MM.1S (cell line): ENCODE measurements around the gene EXOC3.

ENCODE experiments used
- DNase-seq: peaks from one replicate; pipeline ENCODE4 v3.0.0-alpha.2; 2015
- H2AFZ ChIP-seq: fragments of 300-600 bp; sonication (generic); 2 replicates; pipeline ENCODE4 v1.6.0; 2016; ENCODE audit warnings: antibody characterized with exemption, low read length
- H3F3A ChIP-seq: fragments of 300-600 bp; sonication (generic); 2 replicates; pipeline ENCODE4 v1.6.1; 2016; ENCODE audit warnings: mild to moderate bottlenecking, antibody characterized with exemption, low read length, moderate library complexity, mixed read lengths; ENCODE audit not compliant: insufficient read depth
- H3K27ac ChIP-seq: fragments of 300-600 bp; sonication (generic); 2 replicates; pipeline ENCODE4 v1.5.1; 2016; ENCODE audit warnings: mild to moderate bottlenecking, low read length
- H3K27me3 ChIP-seq: fragments of 300-600 bp; sonication (generic); replicated peaks from 2 replicates; pipeline ENCODE4 v1.6.0; 2016; ENCODE audit warnings: low read length; ENCODE audit not compliant: insufficient read depth
- H3K36me3 ChIP-seq: fragments of 300-600 bp; sonication (generic); replicated peaks from 2 replicates; pipeline ENCODE4 v1.6.1; 2016; ENCODE audit warnings: mild to moderate bottlenecking, low read length, mixed read lengths; ENCODE audit not compliant: insufficient read depth
- H3K4me1 ChIP-seq: fragments of 300-600 bp; sonication (generic); 2 replicates; pipeline ENCODE4 v1.6.1; 2016; ENCODE audit warnings: low read length, mixed read lengths
- H3K4me2 ChIP-seq: fragments of 300-600 bp; sonication (generic); 2 replicates; pipeline ENCODE4 v1.6.0; 2016; ENCODE audit warnings: low read depth, low read length
- H3K4me3 ChIP-seq: fragments of 300-600 bp; sonication (generic); 2 replicates; pipeline ENCODE4 v1.5.1; 2016; ENCODE audit warnings: low read length, mixed read lengths
- H3K79me2 ChIP-seq: fragments of 300-600 bp; sonication (generic); 2 replicates; pipeline ENCODE4 v1.6.1; 2016; ENCODE audit warnings: mixed run types, low read length, mixed read lengths
- H3K9ac ChIP-seq: fragments of 300-600 bp; sonication (generic); 2 replicates; pipeline ENCODE4 v1.6.1; 2016; ENCODE audit warnings: low read length, mixed read lengths
- H3K9me2 ChIP-seq: fragments of 300-600 bp; sonication (generic); replicated peaks from 2 replicates; pipeline ENCODE4 v1.6.1; 2016; ENCODE audit warnings: mild to moderate bottlenecking, low read length, mixed read lengths; ENCODE audit not compliant: insufficient read depth
- H3K9me3 ChIP-seq: fragments of 300-600 bp; sonication (generic); replicated peaks from 2 replicates; pipeline ENCODE4 v1.6.1; 2016; ENCODE audit warnings: mild to moderate bottlenecking, low read length, mixed read lengths; ENCODE audit not compliant: insufficient read depth
- H4K20me1 ChIP-seq: fragments of 300-600 bp; sonication (generic); 2 replicates; pipeline ENCODE4 v1.6.1; 2016; ENCODE audit warnings: mild to moderate bottlenecking, low read length, moderate library complexity, mixed read lengths; ENCODE audit not compliant: insufficient read depth
- EZH2 ChIP-seq: fragments of 300-600 bp; sonication (generic); optimal IDR thresholded peaks from 2 replicates; pipeline ENCODE3; 2017; ENCODE audit warnings: low read depth, mild to moderate bottlenecking, antibody characterized with exemption, low read length, mixed read lengths
- EZH2phosphoT487 ChIP-seq: fragments of 300-600 bp; sonication (generic); IDR thresholded peaks from 2 replicates; pipeline ENCODE4 v1.6.1; 2018; ENCODE audit warnings: antibody characterized with exemption, low read length
- TF ChIP-seq, protein P1 (sequence below): fragments of 300-600 bp; sonication (generic); IDR thresholded peaks from 2 replicates; pipeline ENCODE4 v1.5.1; 2016; ENCODE audit warnings: antibody characterized with exemption, low read length, mixed read lengths

Gene EXOC3

DNA sequence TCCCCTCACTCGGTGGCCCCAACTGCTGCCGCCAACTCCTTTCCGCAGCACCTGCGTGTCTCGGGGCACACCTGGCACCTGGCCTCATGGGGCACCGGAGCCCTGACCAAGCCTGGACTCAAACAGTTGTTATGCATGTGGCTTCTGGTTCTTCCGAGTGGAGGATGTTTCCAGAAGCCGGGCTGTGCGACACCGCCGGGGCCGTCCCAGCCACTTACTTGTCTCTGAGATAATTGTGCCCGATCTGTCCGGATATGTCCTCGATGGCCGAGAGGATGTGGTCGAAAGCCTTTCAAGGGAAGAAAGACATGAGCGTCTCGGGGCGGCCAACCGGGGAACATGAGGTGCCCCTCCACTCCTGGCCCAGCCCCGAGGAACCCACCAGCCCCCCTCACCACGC is 38.4 kb downstream of the EXOC3 start:
- H3K4me1 ChIP-seq = no peaks in the 10 kb centered on the region
- peaks cover 79% of the 10 kb centered on the region for H3K27me3 ChIP-seq
- no peaks in the 10 kb centered on the region for H3K79me2 ChIP-seq
- no peak overlapping the region for H3K4me3 ChIP-seq
- no peaks in the 10 kb centered on the region for H3K36me3 ChIP-seq
- no peaks in the 10 kb centered on the region for H4K20me1 ChIP-seq
- no peaks in the 10 kb centered on the region for H3K9me3 ChIP-seq
- H3K9ac ChIP-seq = no peak overlapping the region
- H3K9me2 ChIP-seq = no peaks in the 10 kb centered on the region
- no peak overlapping the region for H2AFZ ChIP-seq
- TF ChIP-seq, protein P1, sequence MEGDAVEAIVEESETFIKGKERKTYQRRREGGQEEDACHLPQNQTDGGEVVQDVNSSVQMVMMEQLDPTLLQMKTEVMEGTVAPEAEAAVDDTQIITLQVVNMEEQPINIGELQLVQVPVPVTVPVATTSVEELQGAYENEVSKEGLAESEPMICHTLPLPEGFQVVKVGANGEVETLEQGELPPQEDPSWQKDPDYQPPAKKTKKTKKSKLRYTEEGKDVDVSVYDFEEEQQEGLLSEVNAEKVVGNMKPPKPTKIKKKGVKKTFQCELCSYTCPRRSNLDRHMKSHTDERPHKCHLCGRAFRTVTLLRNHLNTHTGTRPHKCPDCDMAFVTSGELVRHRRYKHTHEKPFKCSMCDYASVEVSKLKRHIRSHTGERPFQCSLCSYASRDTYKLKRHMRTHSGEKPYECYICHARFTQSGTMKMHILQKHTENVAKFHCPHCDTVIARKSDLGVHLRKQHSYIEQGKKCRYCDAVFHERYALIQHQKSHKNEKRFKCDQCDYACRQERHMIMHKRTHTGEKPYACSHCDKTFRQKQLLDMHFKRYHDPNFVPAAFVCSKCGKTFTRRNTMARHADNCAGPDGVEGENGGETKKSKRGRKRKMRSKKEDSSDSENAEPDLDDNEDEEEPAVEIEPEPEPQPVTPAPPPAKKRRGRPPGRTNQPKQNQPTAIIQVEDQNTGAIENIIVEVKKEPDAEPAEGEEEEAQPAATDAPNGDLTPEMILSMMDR = no peak
- no peak for TF ChIP-seq EZH2phosphoT487
- no peak for TF ChIP-seq EZH2
- no peaks in the 10 kb centered on the region for H3F3A ChIP-seq
- no peak overlapping the region for H3K27ac ChIP-seq
- no peak overlapping the region for H3K4me2 ChIP-seq
- DNase-seq = no peak

DNA sequence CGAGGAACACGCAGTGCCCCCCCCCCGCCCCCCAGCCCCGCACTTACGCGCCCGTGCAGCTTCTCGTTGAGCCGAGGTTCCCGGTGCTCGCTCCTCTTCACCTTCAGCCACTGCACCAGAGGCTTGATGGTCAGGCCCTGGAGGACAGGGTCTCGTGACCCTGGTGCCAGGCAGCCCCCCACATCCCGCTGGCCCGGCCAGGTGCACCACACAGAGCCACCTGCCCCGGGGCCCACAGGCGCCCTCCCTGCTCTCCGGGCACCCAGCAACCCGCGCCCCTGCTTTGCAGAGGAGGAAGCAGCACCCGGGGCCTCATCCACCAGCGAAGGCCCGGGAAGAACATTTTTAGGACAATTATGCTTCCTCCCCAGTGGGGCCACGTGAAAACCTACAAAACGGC is 39.0 kb downstream of the EXOC3 start:
- Histone ChIP-seq H3K36me3 (no peaks in the 10 kb centered on the region), H3K79me2 (no peaks in the 10 kb centered on the region), H4K20me1 (no peaks in the 10 kb centered on the region), H3K4me3 (no peak overlapping the region), H3K4me2 (no peak overlapping the region), H3K9me3 (no peaks in the 10 kb centered on the region), H2AFZ (no peak overlapping the region), H3F3A (no peaks in the 10 kb centered on the region), H3K4me1 (no peaks in the 10 kb centered on the region), H3K9me2 (no peaks in the 10 kb centered on the region), H3K27ac (no peak overlapping the region), H3K9ac (no peak overlapping the region), H3K27me3 (peaks cover 73% of the 10 kb centered on the region)
- no peak for TF ChIP-seq EZH2
- TF ChIP-seq, protein P1 = no peak
- TF ChIP-seq EZH2phosphoT487 = no peak
- DNase-seq = no peak

DNA sequence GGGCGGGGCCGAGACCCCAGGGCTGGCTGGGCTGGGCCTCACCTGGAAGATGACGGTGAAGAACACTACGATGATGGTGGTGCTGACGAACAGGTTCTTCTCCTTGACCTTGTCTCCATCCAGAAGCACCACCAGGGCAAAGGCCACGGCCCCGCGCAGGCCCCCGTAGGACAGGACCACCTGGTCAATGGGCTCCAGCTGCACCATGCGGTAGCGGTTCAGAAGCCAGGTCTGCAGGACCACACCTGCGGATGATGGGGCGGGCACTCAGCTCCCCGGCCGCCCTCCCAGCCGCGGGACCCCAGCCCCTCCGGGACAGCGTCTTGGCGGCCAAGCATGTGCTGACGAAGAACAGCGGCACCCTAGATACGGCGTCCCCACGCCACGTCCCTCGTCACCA is 39.5 kb downstream of the EXOC3 start:
- H3K27me3 ChIP-seq = peaks cover 68% of the 10 kb centered on the region
- DNase-seq = no peak

More for the DNA sequence above, 39.5 kb downstream of the EXOC3 start:
- Histone ChIP-seq H3K4me3 (no peak overlapping the region), H3K4me1 (no peaks in the 10 kb centered on the region), H3K4me2 (no peak overlapping the region), H2AFZ (no peak overlapping the region), H4K20me1 (no peaks in the 10 kb centered on the region), H3K9me3 (no peaks in the 10 kb centered on the region), H3K9me2 (no peaks in the 10 kb centered on the region), H3K27ac (no peak overlapping the region), H3K36me3 (no peaks in the 10 kb centered on the region), H3F3A (no peaks in the 10 kb centered on the region), H3K9ac (no peak overlapping the region), H3K79me2 (no peaks in the 10 kb centered on the region)
- no peak for TF ChIP-seq EZH2phosphoT487
- TF ChIP-seq EZH2 = no peak
- TF ChIP-seq, protein P1 = no peak
